NCI-H146 treated with DMSO at 0.1 percent for 48 hours (cell line): ENCODE data around the gene GPX4.

ENCODE experiments used
- DNase-seq: peaks from one replicate; lab custom pipeline; 2025; ENCODE audit not compliant: unreplicated experiment; lab: John Stamatoyannopoulos, UW

Gene GPX4

DNA sequence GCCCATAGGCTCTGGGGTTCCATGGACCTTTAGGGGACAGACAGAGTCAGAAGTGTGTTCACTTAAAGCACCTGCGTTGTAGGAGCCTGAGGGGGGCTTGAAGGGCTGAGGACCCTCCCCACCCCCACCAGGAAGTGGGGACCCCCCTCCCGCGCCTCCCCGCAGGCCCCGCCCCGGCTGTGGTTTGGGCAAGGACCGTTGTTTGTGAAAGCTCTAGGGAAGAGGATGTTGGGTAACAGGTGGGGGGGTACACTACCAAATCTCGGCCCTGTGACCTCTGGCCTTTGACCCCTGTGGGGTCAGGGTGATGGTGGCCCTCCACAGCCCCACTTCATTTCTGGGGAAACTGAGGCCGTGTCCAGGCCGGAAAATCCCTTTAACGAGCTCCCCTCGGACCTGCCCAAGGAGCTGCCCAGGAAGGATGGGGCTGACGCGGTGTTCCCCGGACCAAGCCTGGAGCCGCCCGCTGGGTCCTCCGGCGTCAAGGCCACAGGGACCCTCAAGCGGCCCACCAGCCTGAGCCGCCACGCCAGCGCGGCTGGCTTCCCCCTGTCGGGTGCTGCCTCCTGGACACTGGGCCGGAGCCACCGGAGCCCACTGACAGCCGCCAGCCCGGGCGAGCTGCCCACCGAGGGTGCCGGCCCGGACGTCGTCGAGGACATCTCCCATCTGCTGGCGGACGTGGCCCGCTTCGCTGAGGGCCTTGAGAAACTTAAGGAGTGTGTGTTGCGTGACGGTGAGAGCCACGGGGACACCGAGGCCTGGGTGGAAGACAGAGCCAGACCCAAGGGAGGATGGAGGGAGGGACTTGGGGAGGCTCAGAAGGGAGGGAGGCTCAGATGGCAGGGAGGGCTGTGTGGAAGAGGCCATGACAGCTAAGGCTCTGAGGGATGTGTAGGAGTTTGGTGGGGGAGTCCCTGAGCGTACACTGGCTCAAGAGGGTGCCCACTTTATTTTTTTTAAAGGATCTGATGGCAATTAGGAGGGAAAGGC lies 35.5 kb upstream of the GPX4 start:
- no peak for DNase-seq

GRCh38 chr19:1069009-1069779 lies 34.6 kb upstream of the GPX4 start:
- DNase-seq = no peak

DNA sequence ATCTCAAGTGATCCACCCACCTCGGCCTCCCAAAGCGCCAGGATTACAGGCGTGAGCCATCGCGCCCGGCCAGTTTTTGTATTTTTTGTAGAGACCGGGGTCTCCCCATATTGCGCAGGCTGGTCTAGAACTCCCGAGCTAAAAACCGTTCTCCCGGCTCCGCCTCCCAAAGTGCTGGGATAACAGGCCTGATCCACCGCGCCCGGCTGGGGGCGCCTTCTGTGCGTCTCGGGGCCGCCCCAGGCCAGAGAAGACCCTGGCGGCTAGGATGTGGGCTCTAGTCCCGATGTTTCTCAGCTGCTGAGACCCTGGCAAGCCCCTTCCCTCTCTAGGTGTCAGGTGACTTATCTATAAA lies 33.2 kb upstream of the GPX4 start:
- no peak for DNase-seq

DNA sequence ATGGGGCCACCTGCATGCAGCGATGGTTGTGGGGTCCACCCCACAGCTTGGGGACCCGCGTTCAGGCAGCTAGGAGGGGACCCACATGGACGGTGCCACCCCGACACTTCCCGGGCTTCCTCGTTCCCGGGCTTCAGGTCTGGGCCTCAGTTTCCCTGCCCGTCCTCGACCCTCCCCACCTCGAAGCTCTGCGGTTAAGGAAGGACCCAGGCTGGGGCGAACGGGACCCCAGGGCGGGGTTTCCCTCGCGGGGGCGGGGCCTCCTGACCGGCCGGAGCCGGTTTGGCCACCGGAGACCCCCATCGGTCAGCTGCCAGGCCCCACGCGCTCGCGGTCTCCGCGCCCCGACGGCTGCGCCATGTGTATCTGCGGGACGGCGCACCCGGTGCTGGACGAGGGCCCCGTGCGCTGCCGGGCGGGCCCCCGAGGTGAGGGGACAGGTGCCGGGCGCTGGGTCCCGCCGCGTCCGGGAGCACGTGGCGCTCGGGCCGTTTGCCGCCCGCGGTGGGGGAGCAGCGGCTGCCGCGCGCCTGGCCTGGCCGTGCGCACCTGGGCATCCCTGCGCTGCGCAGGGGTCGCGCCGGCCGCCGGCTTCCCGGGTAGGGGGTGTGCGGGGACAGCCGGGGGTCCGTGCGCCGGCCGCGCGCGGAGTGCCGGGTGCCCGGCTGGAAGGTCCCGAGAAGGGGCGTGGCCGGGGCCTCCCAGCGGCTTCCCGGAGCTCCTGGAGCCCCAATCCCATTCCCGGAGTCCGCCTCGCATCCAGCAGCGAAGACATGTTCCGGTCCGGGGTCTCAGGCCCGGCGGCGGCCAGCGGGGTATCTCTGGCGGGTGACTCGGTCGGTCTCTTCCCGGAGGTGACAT lies 32.6 kb upstream of the GPX4 start:
- no peak for DNase-seq

DNA sequence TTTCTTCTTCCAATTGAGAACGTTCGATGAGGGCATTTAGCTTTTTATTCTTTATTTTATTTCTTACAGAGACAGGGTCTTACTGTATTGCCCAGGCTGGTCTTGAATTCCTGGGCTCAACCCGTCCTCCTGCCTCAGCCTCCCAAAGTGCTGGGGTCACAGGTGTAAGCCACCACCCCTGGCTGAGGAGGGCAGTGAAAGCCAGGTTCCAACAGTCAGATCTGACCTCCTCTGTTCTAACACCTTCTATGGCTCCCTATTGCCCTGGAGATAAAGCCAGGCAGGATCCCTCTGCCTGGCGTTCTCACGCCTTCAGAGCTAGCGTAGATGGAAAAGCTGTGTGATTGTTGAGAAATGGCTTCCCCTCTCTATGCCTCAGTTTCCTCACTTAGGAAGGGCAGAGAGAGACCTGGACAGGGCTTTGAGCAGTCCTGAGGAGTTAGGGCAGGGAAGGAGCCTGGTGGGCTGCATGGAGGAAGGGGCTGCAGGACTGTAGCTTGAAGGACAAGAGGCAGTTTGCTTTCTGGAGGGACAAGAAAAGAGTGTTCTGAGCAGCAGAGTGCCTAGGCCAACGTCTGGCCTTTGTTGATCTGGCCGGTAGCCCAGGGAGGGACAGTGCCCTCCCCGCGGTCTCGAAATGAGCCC lies 31.3 kb upstream of the GPX4 start:
- DNase-seq = no peak

- no peak for DNase-seq
These were observed 30.5 kb upstream of the GPX4 start for GRCh38 chr19:1073063-1073955.

DNA sequence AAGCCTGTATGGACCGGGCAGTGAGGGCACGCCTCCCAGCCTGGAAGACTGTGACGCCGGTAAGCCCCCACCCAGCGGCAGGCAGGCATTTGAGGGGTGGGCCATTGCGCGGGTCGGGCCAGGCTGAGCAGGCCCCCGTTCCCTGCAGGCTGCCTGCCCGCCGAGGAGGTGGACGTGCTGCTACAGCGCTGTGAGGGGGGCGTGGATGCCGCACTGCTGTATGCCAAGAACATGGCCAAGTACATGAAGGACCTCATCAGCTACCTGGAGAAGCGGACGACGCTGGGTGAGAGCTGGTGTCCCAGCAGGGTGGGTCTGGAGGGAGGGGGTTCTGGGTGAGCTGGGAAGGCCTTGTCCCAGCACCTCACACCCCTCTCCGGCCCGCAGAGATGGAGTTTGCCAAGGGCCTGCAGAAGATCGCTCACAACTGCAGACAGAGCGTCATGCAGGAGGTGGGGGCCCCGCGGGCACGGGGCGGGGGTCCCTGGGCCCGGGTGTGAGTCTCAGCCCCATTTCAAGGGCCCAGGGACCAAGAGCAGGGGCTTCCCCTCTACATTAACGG lies 29.8 kb upstream of the GPX4 start:
- DNase-seq = no peak

DNA sequence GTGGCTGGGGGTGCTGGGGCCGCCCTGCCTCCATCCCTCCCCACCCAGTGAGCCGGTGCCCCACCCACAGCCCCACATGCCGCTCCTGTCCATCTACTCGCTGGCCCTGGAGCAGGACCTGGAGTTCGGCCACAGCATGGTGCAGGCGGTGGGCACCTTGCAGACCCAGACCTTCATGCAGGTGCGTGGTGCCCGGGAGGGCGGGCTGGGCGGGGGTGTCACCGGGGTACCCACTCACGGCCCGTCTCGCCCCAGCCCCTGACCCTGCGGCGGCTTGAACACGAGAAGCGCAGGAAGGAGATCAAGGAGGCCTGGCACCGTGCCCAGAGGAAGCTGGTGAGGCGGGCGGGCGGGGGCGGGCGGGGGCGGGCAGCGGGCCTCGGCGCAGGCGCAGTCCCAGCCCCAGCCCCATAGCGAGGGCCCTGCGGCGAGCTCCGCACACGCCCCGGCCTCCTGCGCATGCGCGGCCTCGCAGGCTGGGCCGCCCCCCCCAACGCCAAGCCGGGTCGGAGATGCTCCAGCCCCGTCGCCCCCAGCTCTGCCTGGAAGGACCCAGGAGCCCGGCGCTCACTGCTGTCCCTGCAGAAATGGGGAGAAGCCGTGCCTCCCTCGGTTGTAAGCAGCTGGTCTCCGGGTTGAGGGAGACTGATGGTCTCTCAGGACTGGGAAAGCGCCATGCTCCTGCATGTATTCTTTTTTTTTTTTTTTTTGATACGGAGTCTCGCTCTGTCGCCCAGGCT lies 29.1 kb upstream of the GPX4 start:
- DNase-seq = peak; percentile 62

GRCh38 chr19:1076046-1076386 lies 27.8 kb upstream of the GPX4 start:
- DNase-seq = no peak

GRCh38 chr19:1076951-1077350 lies 26.8 kb upstream of the GPX4 start:
- DNase-seq = no peak

DNA sequence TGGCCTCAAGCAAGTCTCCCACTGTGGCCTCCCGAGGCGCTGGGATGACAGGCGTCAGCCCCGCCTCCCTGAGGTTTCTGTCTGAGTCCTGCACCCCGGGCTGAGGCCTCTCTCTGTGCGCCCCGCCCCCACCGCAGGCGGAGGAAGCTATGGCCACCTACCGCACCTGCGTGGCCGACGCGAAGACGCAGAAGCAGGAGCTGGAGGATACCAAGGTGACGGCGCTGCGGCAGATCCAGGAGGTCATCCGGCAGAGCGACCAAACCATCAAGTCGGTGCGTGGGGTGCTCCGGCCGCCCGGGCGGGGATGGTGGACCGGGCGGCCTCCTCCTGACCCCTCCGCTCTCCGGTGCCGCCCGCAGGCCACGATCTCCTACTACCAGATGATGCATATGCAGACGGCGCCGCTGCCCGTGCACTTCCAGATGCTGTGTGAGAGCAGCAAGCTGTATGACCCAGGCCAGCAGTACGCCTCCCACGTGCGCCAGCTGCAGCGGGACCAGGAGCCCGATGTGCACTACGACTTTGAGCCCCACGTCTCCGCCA lies 24.2 kb upstream of the GPX4 start:
- no peak for DNase-seq

GRCh38 chr19:1080360-1081161 lies 23.2 kb upstream of the GPX4 start:
- DNase-seq = no peak

- no peak for DNase-seq
These were observed 22.3 kb upstream of the GPX4 start for GRCh38 chr19:1081301-1082164.

DNA sequence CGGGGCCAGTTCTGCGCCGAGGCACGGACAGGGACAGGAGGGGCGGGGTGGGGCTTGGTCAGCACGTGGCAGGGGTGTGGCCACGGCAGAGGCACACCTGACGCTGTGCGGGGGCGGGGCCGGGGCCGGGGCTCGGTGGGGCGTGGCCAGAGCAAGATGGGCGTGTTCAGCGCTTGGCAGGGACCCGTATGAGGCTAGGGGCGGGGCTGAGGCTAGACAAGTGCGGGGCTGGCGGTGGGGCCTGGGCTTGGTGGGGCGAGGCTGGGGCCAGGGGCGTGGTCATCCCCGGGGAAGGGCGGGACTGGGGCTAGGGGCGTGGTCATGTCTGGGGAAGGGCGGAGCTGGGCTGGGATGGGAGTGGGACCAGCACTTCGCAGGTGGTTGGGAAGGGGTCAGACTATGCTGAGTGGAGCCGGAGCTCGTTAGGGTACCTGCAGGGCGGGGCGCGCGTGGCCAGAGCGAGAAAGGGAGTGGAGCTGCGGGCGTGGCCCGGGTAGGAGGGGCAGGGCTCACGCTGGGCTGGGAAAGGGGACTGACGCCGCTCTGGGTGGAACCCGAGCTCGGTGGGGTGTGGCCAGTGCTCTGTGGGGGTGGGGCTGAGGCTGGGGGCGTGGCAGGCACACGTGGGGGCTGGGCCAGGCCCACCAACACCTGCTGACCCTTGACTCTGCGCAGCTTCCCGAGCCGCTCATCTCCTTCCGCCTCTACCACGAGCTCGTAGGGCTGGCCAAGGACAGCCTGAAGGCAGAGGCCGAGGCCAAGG lies 21.4 kb upstream of the GPX4 start:
- DNase-seq = peak; percentile 87

GRCh38 chr19:1082928-1083816 lies 20.6 kb upstream of the GPX4 start:
- DNase-seq = no peak
